Subcutaneous adipose tissue (tissue), 4 donors: Measurements from ENCODE around the gene ZNF521. TPM values are rescaled to one million over a fixed set of nuclear protein-coding genes. Genes with fewer than 3 reads are reported as not detected.

Experiments
- total RNA-seq, 4 donors: library from RNA; depleted of rRNA; stranded (reverse); fragments of >200 nt; gene quantifications; one replicate each; pipeline ENCODE4 v1.1.0, GENCODE V29; 2016
- TF ChIP-seq, protein P1 (sequence below): fragments of 450-650 bp; IDR thresholded peaks from one replicate; pipeline ENCODE4 v1.5.1; 2016; ENCODE audit warnings: low read depth, mild to moderate bottlenecking, control low read depth, antibody characterized with exemption, moderate library complexity

The ZNF521 gene
- total RNA-seq, 4 donors from 2014 or later = 20.7 to 56.2 (median 37.4) TPM

GRCh38 chr18:25019086-25019860 is 332.7 kb downstream of the ZNF521 start:
- TF ChIP-seq, protein P1, sequence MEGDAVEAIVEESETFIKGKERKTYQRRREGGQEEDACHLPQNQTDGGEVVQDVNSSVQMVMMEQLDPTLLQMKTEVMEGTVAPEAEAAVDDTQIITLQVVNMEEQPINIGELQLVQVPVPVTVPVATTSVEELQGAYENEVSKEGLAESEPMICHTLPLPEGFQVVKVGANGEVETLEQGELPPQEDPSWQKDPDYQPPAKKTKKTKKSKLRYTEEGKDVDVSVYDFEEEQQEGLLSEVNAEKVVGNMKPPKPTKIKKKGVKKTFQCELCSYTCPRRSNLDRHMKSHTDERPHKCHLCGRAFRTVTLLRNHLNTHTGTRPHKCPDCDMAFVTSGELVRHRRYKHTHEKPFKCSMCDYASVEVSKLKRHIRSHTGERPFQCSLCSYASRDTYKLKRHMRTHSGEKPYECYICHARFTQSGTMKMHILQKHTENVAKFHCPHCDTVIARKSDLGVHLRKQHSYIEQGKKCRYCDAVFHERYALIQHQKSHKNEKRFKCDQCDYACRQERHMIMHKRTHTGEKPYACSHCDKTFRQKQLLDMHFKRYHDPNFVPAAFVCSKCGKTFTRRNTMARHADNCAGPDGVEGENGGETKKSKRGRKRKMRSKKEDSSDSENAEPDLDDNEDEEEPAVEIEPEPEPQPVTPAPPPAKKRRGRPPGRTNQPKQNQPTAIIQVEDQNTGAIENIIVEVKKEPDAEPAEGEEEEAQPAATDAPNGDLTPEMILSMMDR = no peak

DNA sequence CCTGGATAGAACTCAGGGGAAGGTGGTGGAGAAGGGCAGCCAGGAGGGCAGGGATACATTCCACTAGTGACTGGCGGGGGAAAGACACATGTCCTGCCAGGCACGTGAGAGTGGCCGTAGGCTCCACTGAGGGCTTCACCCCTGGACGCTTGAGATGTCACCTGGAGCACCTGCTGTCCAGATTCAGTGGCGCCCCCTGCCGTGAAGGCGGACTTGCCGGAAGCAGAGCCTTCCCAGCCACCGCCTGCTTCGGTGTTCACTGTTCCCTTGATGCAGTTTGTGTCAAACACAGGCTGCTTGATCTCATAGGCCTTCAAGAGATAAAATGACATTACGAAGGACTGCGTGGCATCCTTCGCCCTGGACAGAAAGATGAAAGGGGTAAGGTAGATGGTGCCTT is 335.3 kb downstream of the ZNF521 start:
- TF ChIP-seq, protein P1 = no peak

GRCh38 chr18:25016181-25016580 is 335.8 kb downstream of the ZNF521 start:
- TF ChIP-seq, protein P1 = no peak
